Colonic mucosa (tissue), 4 donors: Measurements from ENCODE around the gene IL17RA. TPM values are rescaled to one million over a fixed set of nuclear protein-coding genes. Genes with fewer than 3 reads are reported as not detected.
"Not testable (repeated sequence)": the region's sequence is repeated elsewhere in the genome, so short reads cannot be mapped to it uniquely, and the experiment has no call there.

Experiments used
- DNase-seq: peaks from one replicate; pipeline ENCODE4 v3.0.0-alpha.2; 2020
- H3K27ac ChIP-seq: fragments of 200-600 bp; one replicate; pipeline ENCODE4 v1.8.0; 2021
- H3K27me3 ChIP-seq: fragments of 200-600 bp; one replicate; pipeline ENCODE4 v1.8.0; 2021
- H3K36me3 ChIP-seq: fragments of 200-600 bp; one replicate; pipeline ENCODE4 v1.8.0; 2021
- H3K4me1 ChIP-seq: fragments of 200-600 bp; one replicate; pipeline ENCODE4 v1.8.0; 2021; ENCODE audit warnings: mild to moderate bottlenecking
- H3K4me3 ChIP-seq: fragments of 200-600 bp; one replicate; pipeline ENCODE4 v1.8.0; 2021
- H3K9ac ChIP-seq, 2 donors: one replicate each; pipeline ENCODE4 v1.7.0; 2013; ENCODE audit warnings: control low read depth in 2 of 2, low read depth in 2 of 2, low read length in 2 of 2
- H3K9me3 ChIP-seq: fragments of 200-600 bp; one replicate; pipeline ENCODE4 v1.8.0; 2021
- CTCF ChIP-seq: fragments of 200-600 bp; IDR thresholded peaks from one replicate; pipeline ENCODE4 v1.8.0; 2022; ENCODE audit warnings: antibody characterized with exemption, mild to moderate bottlenecking
- intact Hi-C: fragments of 100-400 bp; cut with DNase I; formaldehyde crosslinking; loops from one replicate; pipeline ENCODE4 v1.14.1; 2022
- total RNA-seq, 2 donors: library from RNA; stranded (reverse); fragmentation: NEBNext Ultra II Directional in 1 of 2; extraction: Animal tissue kit (Norgen Biotek cat#: 25700) in 1 of 2; gene quantifications; one replicate each; pipeline ENCODE4 v1.2.1, GENCODE V29; 2021
- donor health status: healthy.
- donor health status: DM: no; HTN: no; CAD: no.
- donor health status: DM: no; HTN: no; CAD: no.

IL17RA gene, protein sequence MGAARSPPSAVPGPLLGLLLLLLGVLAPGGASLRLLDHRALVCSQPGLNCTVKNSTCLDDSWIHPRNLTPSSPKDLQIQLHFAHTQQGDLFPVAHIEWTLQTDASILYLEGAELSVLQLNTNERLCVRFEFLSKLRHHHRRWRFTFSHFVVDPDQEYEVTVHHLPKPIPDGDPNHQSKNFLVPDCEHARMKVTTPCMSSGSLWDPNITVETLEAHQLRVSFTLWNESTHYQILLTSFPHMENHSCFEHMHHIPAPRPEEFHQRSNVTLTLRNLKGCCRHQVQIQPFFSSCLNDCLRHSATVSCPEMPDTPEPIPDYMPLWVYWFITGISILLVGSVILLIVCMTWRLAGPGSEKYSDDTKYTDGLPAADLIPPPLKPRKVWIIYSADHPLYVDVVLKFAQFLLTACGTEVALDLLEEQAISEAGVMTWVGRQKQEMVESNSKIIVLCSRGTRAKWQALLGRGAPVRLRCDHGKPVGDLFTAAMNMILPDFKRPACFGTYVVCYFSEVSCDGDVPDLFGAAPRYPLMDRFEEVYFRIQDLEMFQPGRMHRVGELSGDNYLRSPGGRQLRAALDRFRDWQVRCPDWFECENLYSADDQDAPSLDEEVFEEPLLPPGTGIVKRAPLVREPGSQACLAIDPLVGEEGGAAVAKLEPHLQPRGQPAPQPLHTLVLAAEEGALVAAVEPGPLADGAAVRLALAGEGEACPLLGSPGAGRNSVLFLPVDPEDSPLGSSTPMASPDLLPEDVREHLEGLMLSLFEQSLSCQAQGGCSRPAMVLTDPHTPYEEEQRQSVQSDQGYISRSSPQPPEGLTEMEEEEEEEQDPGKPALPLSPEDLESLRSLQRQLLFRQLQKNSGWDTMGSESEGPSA
- 10 to 100 TPM; 17.2 to 20.2 TPM for total RNA-seq

GRCh38 chr22:17084554-17085276 lies at the start of gene IL17RA:
TSS of gene IL17RA (plus strand) at chr22:17085000. CDS start at chr22:17085092, 92 bp downstream.
- no peaks in the 10 kb centered on the region for H3K9me3 ChIP-seq
- no peaks in the 10 kb centered on the region for H3K27me3 ChIP-seq
- H3K27ac ChIP-seq, result peak within 1 kb of the TSS; percentile 88
- peak within 1 kb of the TSS; percentile 82 to 100 for H3K9ac ChIP-seq
- DNase-seq, result peak; percentile 95
- H3K4me3 ChIP-seq, result peak within 1 kb of the TSS; percentile 91
- intact Hi-C loops, result loop anchor here (5.0 kb wide), 1 partner anchor 73 kb away; the partner anchor contains the start of gene HDHD5
- no peaks in the 10 kb centered on the region for H3K36me3 ChIP-seq
- no peak for TF ChIP-seq CTCF
- peaks cover 4% of the 10 kb centered on the region for H3K4me1 ChIP-seq

DNA sequence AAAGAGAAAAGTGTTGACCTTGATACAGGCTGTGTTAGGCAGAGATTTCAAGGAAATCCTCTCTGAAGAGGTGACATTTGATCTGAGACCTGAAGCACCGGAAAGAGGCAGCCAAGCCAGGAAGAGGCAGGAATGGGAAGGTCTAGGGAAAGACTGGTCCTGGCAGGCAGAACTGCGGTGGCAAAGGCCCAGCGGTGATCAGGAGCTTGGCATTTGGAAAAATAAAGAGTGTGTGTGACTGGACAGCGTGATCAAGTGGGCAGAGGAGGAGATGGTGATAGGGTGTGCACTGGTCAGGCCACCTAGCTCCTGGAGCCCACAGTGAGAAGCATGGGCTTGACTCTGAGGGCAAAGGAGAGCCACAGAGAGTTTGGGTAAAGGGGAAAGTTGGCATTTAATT lies 49.6 kb upstream of the IL17RA start:
- no peaks in the 10 kb centered on the region for H3K4me1 ChIP-seq
- no peak overlapping the region for H3K9ac ChIP-seq
- H3K4me3 ChIP-seq, result no peak overlapping the region
- no peaks in the 10 kb centered on the region for H3K9me3 ChIP-seq
- no peak overlapping the region for H3K27ac ChIP-seq
- no peak for TF ChIP-seq CTCF
- H3K36me3 ChIP-seq, result no peaks in the 10 kb centered on the region
- no peaks in the 10 kb centered on the region for H3K27me3 ChIP-seq
- intact Hi-C loops, result no loop called here
- DNase-seq, result no peak

GRCh38 chr22:17035976-17036841 lies 48.6 kb upstream of the IL17RA start:
- H3K9me3 ChIP-seq, H3K27ac ChIP-seq, H3K27me3 ChIP-seq, H3K36me3 ChIP-seq, H3K4me1 ChIP-seq, DNase-seq, intact Hi-C loops, H3K9ac ChIP-seq: not testable (repeated sequence)
- H3K4me3 ChIP-seq, result peak overlapping the region; percentile 11

DNA sequence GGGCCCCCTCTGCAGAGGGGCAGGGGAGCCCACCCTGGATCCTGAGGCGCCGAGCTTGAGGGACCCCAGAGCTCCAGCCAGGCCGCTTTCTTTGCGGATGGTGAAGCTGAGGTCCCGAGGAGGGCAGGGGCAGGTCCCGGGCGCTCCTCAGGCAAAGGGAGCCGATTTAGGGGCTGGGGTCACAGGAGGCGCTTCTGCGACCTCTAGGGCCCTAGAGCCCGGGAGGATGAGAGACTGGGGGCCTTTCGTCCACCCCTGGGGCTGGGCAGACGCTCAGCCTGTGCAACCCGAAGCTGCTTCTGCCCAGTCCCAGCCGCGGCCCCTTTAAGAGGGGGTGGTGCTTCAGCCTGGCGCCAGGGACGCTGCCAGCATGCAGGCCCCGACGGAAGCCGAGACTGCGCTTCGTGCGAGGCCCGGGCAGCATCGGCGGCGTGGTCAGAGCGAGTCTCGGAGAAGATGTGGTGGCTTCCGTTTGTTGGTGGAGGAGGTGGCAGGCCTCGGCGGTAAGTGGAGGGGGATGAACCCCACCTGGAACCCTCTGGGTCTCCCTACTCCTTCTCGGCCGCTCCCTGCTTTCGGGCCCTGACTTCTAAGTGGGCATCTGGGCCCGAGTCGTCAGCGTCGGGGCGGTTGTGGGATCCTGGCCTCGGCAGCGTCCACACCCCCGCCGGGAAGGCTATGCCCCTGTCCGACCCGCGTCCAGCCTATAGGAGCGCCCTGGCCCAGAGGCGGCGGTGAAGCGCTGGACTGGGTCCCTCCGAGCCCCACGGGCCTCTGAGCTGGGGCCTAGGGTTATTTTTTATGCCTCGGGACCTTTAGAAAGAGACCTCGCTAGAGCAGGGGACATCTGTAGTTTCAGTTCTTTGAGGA lies 47.7 kb upstream of the IL17RA start:
- H3K4me1 ChIP-seq, intact Hi-C loops, H3K9ac ChIP-seq, H3K27ac ChIP-seq, DNase-seq, H3K36me3 ChIP-seq, H3K9me3 ChIP-seq, H3K27me3 ChIP-seq: not testable (repeated sequence)
- peak overlapping the region; percentile 11 for H3K4me3 ChIP-seq

- Histone ChIP-seq H3K27me3 (no peaks in the 10 kb centered on the region), H3K9ac (no peak overlapping the region), H3K36me3 (no peaks in the 10 kb centered on the region), H3K4me1 (no peaks in the 10 kb centered on the region), H3K4me3 (no peak overlapping the region), H3K9me3 (no peaks in the 10 kb centered on the region), H3K27ac (no peak overlapping the region)
- intact Hi-C loops, result no loop called here
- no peak for TF ChIP-seq CTCF
- DNase-seq, result no peak
Observed at GRCh38 chr22:17043521-17043920, 41.3 kb upstream of the IL17RA start.
